HepG2 (cell line): ENCODE data around the gene TPRN. TPM values are rescaled to one million over a fixed set of nuclear protein-coding genes. Genes with fewer than 3 reads are reported as not detected.

Experiments used
- ATF7-NPFF ChIP-seq: sonication (generic); formaldehyde crosslinking; IDR thresholded peaks from 2 replicates; pipeline ENCODE4 v1.8.1; 2023; ENCODE audit warnings: mild to moderate bottlenecking, low read depth, missing genetic modification reagents, moderate library complexity
- CBX5 ChIP-seq: sonication (generic); formaldehyde crosslinking; IDR thresholded peaks from 2 replicates; pipeline ENCODE4 v1.4.0; 2020; ENCODE audit warnings: missing genetic modification reagents, borderline replicate concordance
- DDIT3 ChIP-seq: sonication (generic); formaldehyde crosslinking; IDR thresholded peaks from 2 replicates; pipeline ENCODE4 v1.4.0; 2020; ENCODE audit warnings: mild to moderate bottlenecking, missing genetic modification reagents
- GPN1 ChIP-seq: sonication (generic); formaldehyde crosslinking; IDR thresholded peaks from 2 replicates; pipeline ENCODE4 v1.5.1; 2020; ENCODE audit warnings: missing genetic modification reagents, borderline replicate concordance
- HNRNPUL1 ChIP-seq: fragments of 200-400 bp; formaldehyde crosslinking; IDR thresholded peaks from 2 replicates; pipeline ENCODE4 v1.6.1; 2017; ENCODE audit warnings: low read depth, mild to moderate bottlenecking, low read length, moderate library complexity
- SRSF1 ChIP-seq: fragments of 200-400 bp; formaldehyde crosslinking; optimal IDR thresholded peaks from 2 replicates; pipeline ENCODE3; 2017; ENCODE audit warnings: mild to moderate bottlenecking, low read depth, low read length, moderate library complexity
- TCF7L2 ChIP-seq: IDR thresholded peaks from 2 replicates; pipeline ENCODE4 v1.6.1; 2011; ENCODE audit warnings: mild to moderate bottlenecking, low read depth, low read length, moderate library complexity
- YEATS2 ChIP-seq: sonication (generic); formaldehyde crosslinking; IDR thresholded peaks from 2 replicates; pipeline ENCODE4 v1.4.0; 2020; ENCODE audit warnings: missing genetic modification reagents, borderline replicate concordance
- ZBTB34 ChIP-seq: sonication (generic); formaldehyde crosslinking; IDR thresholded peaks from 2 replicates; pipeline ENCODE4 v1.8.0; 2022; ENCODE audit warnings: mild to moderate bottlenecking, missing genetic modification reagents
- ZHX1 ChIP-seq: sonication (generic); formaldehyde crosslinking; IDR thresholded peaks from 2 replicates; pipeline ENCODE4 v1.8.1; 2022; ENCODE audit warnings: low read depth, mild to moderate bottlenecking, missing genetic modification reagents
- ZNF3 ChIP-seq: IDR thresholded peaks from 2 replicates; pipeline ENCODE4 v1.7.0; 2017; ENCODE audit warnings: inconsistent platforms
- ZNF646 ChIP-seq: sonication (generic); formaldehyde crosslinking; IDR thresholded peaks from 2 replicates; pipeline ENCODE4 v1.9.0; 2021; ENCODE audit warnings: mild to moderate bottlenecking, missing genetic modification reagents
- ZNF879 ChIP-seq: sonication (generic); formaldehyde crosslinking; IDR thresholded peaks from 2 replicates; pipeline ENCODE4 v1.8.1; 2023; ENCODE audit warnings: missing genetic modification reagents
- polyA plus RNA-seq, 8 experiments: library from polyadenylated mRNA; depleted of rRNA in 3 of 8; stranded (reverse) in 7 of 8; unstranded in 1 of 8; fragments of >200 nt; fragmentation: Illumina TruSeq in 4 of 8; extraction: Trizol in 4 of 8; gene quantifications; 2 replicates each; pipeline versions ENCODE4 v1.2.1 to v1.2.3, GENCODE V29; 2011 to 2016; ENCODE audit warnings: low read depth in 4 of 8, missing spikeins in 1 of 8, mixed read lengths in 1 of 8; ENCODE audit not compliant: insufficient read depth in 1 of 8
- total RNA-seq, 5 experiments: library from RNA; depleted of rRNA; stranded (reverse); fragments of >200 nt; fragmentation: Illumina TruSeq; extraction: Trizol; gene quantifications; 2 replicates each; pipeline ENCODE4 v1.2.3, GENCODE V29; 2016; ENCODE audit warnings: low read depth in 1 of 5

The TPRN gene
- total and polyA plus RNA-seq, 2 of the 13 experiments (the other 11 are each of a cell fraction or from before 2014, with no cell fraction given), result 10.1 to 19.2 TPM

- TF ChIP-seq ATF7-NPFF (CRISPR knock-in tag) (no peak), DDIT3 (CRISPR knock-in tag) (no peak), TCF7L2 (no peak), ZNF646 (CRISPR knock-in tag) (no peak), HNRNPUL1 (no peak), SRSF1 (no peak), ZNF3 (CRISPR knock-in tag) (no peak), GPN1 (CRISPR knock-in tag) (no peak), YEATS2 (CRISPR knock-in tag) (peak; percentile 35; the same call in 1 of the 2 replicates), CBX5 (CRISPR knock-in tag) (no peak), ZNF879 (no peak), ZBTB34 (no peak), ZHX1 (CRISPR knock-in tag) (no peak)
Measured at GRCh38 chr9:137168904-137169856, 31.4 kb downstream of the TPRN start (continued).
